ENCODE results near the gene ELP5. TPM values are rescaled to one million over a fixed set of nuclear protein-coding genes. Genes with fewer than 3 reads are reported as not detected.

ELP5 gene
- total and polyA plus RNA-seq, 11 donors = 28.0 to 87.2 (median 50.4) TPM

- no peak for ATAC-seq
- peaks cover 0 to 57% (median 29%) of the 10 kb centered on the region in 9 donors for H3K27me3 ChIP-seq
- intact Hi-C loops (cut with DNase I) = loop anchor here in 1 of 10 donors (10.0 kb wide), 1 partner anchor 248 kb away; the partner anchor contains the start of gene SLC16A11
- no peaks in the 10 kb centered on the region for H3K9me3 ChIP-seq
- no peak for DNase-seq
- H3K4me3 ChIP-seq = no peak overlapping the region
- H3K4me1 ChIP-seq = peaks cover 2 to 71% (median 46%) of the 10 kb centered on the region in 12 donors
- no peak for TF ChIP-seq POLR2A (IDR thresholded peaks at IDR 0.05)
- TF ChIP-seq, protein P1, sequence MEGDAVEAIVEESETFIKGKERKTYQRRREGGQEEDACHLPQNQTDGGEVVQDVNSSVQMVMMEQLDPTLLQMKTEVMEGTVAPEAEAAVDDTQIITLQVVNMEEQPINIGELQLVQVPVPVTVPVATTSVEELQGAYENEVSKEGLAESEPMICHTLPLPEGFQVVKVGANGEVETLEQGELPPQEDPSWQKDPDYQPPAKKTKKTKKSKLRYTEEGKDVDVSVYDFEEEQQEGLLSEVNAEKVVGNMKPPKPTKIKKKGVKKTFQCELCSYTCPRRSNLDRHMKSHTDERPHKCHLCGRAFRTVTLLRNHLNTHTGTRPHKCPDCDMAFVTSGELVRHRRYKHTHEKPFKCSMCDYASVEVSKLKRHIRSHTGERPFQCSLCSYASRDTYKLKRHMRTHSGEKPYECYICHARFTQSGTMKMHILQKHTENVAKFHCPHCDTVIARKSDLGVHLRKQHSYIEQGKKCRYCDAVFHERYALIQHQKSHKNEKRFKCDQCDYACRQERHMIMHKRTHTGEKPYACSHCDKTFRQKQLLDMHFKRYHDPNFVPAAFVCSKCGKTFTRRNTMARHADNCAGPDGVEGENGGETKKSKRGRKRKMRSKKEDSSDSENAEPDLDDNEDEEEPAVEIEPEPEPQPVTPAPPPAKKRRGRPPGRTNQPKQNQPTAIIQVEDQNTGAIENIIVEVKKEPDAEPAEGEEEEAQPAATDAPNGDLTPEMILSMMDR (IDR thresholded peaks at IDR 0.05) = no peak
- 53 to 70% (median 64%) methylated on average over 8 to 11 of the region's 11 CpGs for WGBS, 4 donors
- no peaks in the 10 kb centered on the region for H3K36me3 ChIP-seq
- peak overlapping the region in 6 of 12 donors; percentile 0 to 66 (median 50) for H3K27ac ChIP-seq
Observed at GRCh38 chr17:7293159-7293558, 41.1 kb downstream of the ELP5 start.

GRCh38 chr17:7293816-7294613 is 42.0 kb downstream of the ELP5 start:
- no peak for TF ChIP-seq POLR2A (IDR thresholded peaks at IDR 0.05)
- TF ChIP-seq, protein P1 (IDR thresholded peaks at IDR 0.05) = no peak
- WGBS, 4 donors = 5 to 16% (median 10%) methylated on average over 11 to 75 of the region's 75 CpGs
- DNase-seq (no peak), ATAC-seq (no peak)
- Histone ChIP-seq H3K36me3 (no peaks in the 10 kb centered on the region), H3K27me3 (peaks cover 0 to 57% (median 29%) of the 10 kb centered on the region in 9 donors), H3K9me3 (no peaks in the 10 kb centered on the region), H3K4me3 (peak overlapping the region in 10 of 12 donors; percentile 1 to 41 (median 32)), H3K27ac (peak overlapping the region in 3 of 12 donors; percentile 38 to 65 (median 50)), H3K4me1 (peaks cover 2 to 71% (median 46%) of the 10 kb centered on the region in 12 donors)
- intact Hi-C loops (cut with DNase I) = loop anchor here in 1 of 10 donors (10.0 kb wide), 1 partner anchor 249 kb away; the partner anchor contains the start of gene SLC16A11

GRCh38 chr17:7294614-7295153 is 42.7 kb downstream of the ELP5 start, which contains the start of gene YBX2:
Gene YBX2, minus strand, starts transcription at chr17:7294639. Its CDS starts 139 bp downstream, at chr17:7294500.
- peak within 1 kb of the TSS in 6 of 12 donors; percentile 50 to 85 (median 78) for H3K27ac ChIP-seq
- no peaks in the 10 kb centered on the region for H3K9me3 ChIP-seq
- DNase-seq (peak; percentile 72 to 86 (median 81)), ATAC-seq (peak in 3 of 4 donors; percentile 17 to 44 (median 28))
- TF ChIP-seq, protein P1 (IDR thresholded peaks at IDR 0.05) = no peak
- TF ChIP-seq POLR2A (IDR thresholded peaks at IDR 0.05) = no peak
- peaks cover 0 to 57% (median 29%) of the 10 kb centered on the region in 9 donors for H3K27me3 ChIP-seq
- peaks cover 2 to 71% (median 45%) of the 10 kb centered on the region in 12 donors for H3K4me1 ChIP-seq
- intact Hi-C loops (cut with DNase I) = loop anchor here in 2 of 10 donors (5.0 to 10.0 kb wide), 2 partner anchors 247 to 250 kb away; partner anchors contain the start of gene SLC16A11 (in 1 of the 2)
- no peaks in the 10 kb centered on the region for H3K36me3 ChIP-seq
- 2 to 13% (median 4%) methylated on average over 11 to 57 of the region's 57 CpGs for WGBS, 4 donors
- H3K4me3 ChIP-seq = peak within 1 kb of the TSS in 11 of 12 donors; percentile 1 to 41 (median 30)
